Measurements from ENCODE around the gene SELENOI.
A peak's percentile ranks its signal among the peaks of the same experiment; 100 is the strongest.

SELENOI gene

GRCh38 chr2:26438526-26438925 is 92.6 kb downstream of the SELENOI start:
- Histone ChIP-seq H3K36me3 (replicated peaks) (no peaks in the 10 kb centered on the region), H3K27me3 (replicated peaks) (no peaks in the 10 kb centered on the region), H3K27ac (no peak overlapping the region), H3K4me3 (ENCODE audit: low read depth, low read length) (no peak overlapping the region)
- peak; percentile 41 for TF ChIP-seq CTCF (IDR thresholded peaks at IDR 0.05; ENCODE audit: low read depth, low read length, missing control alignments)
- in situ Hi-C loops (cut with HindIII; ENCODE audit: low pct_ligation_motif_present, low sequenced_read_pairs), result no loop called here
- peak; percentile 22 for DNase-seq

GRCh38 chr2:26438926-26439325 is 93.0 kb downstream of the SELENOI start:
- no peak overlapping the region for H3K4me3 ChIP-seq (ENCODE audit: low read depth, low read length)
- no peak for DNase-seq
- in situ Hi-C loops (cut with HindIII; ENCODE audit: low pct_ligation_motif_present, low sequenced_read_pairs), result no loop called here
- H3K36me3 ChIP-seq (replicated peaks), result no peaks in the 10 kb centered on the region
- no peak for TF ChIP-seq CTCF (IDR thresholded peaks at IDR 0.05; ENCODE audit: low read depth, low read length, missing control alignments)
- no peaks in the 10 kb centered on the region for H3K27me3 ChIP-seq (replicated peaks)
- no peak overlapping the region for H3K27ac ChIP-seq

GRCh38 chr2:26442301-26442700 is 96.4 kb downstream of the SELENOI start:
- Histone ChIP-seq H3K36me3 (replicated peaks) (no peaks in the 10 kb centered on the region), H3K27me3 (replicated peaks) (no peaks in the 10 kb centered on the region), H3K4me3 (ENCODE audit: low read depth, low read length) (no peak overlapping the region), H3K27ac (no peak overlapping the region)
- no peak for DNase-seq
- in situ Hi-C loops (cut with HindIII; ENCODE audit: low pct_ligation_motif_present, low sequenced_read_pairs), result no loop called here
- no peak for TF ChIP-seq CTCF (IDR thresholded peaks at IDR 0.05; ENCODE audit: low read depth, low read length, missing control alignments)

- Histone ChIP-seq H3K27ac (no peak overlapping the region), H3K36me3 (replicated peaks) (no peaks in the 10 kb centered on the region), H3K27me3 (replicated peaks) (no peaks in the 10 kb centered on the region), H3K4me3 (ENCODE audit: low read depth, low read length) (no peak overlapping the region)
- no peak for TF ChIP-seq CTCF (IDR thresholded peaks at IDR 0.05; ENCODE audit: low read depth, low read length, missing control alignments)
- in situ Hi-C loops (cut with HindIII; ENCODE audit: low pct_ligation_motif_present, low sequenced_read_pairs), result no loop called here
- no peak for DNase-seq
These were observed 96.8 kb downstream of the SELENOI start for GRCh38 chr2:26442707-26443106.

- no peaks in the 10 kb centered on the region for H3K27me3 ChIP-seq (replicated peaks)
- in situ Hi-C loops (cut with HindIII; ENCODE audit: low pct_ligation_motif_present, low sequenced_read_pairs), result no loop called here
- no peak overlapping the region for H3K4me3 ChIP-seq (ENCODE audit: low read depth, low read length)
- no peak for DNase-seq
- no peak overlapping the region for H3K27ac ChIP-seq
- H3K36me3 ChIP-seq (replicated peaks), result no peaks in the 10 kb centered on the region
- no peak for TF ChIP-seq CTCF (IDR thresholded peaks at IDR 0.05; ENCODE audit: low read depth, low read length, missing control alignments)
These were observed 98.3 kb downstream of the SELENOI start for GRCh38 chr2:26444236-26444635.
